Activated effector memory CD4-positive, alpha-beta T cell treated with Interleukin-2 at 50 U/mL for 16 hours (primary cell): ENCODE results near the gene SLC3A2.
A peak's percentile ranks its signal among the peaks of the same experiment; 100 is the strongest.

Experiments used
- DNase-seq: peaks from one replicate; pipeline ENCODE4 v3.0.0-alpha.2; 2020

Gene SLC3A2

GRCh38 chr11:62912268-62912667 lies 31.6 kb downstream of the SLC3A2 start:
- DNase-seq = no peak

DNA sequence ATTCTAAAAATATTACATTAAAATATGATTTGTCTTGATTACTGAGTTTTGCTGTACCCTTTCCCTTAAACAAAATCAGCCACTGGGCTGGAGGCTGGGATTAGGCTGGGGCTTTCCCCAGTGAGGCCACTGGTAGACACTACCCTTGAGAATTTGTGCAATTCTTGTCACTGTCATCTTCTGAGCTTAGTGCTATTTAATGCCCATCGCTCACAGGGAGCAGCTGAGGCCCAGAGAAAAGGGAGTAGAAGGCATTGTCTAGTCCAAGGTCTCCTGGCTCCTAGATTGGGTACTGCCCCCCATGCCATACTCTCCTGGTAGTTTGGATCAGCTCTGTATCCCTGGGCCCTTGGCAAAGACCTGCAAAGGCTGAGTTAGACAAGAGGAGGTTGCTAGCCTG lies 33.7 kb downstream of the SLC3A2 start:
- no peak for DNase-seq

GRCh38 chr11:62917906-62918502 lies 37.3 kb downstream of the SLC3A2 start:
- no peak for DNase-seq

- DNase-seq = no peak
Observed at GRCh38 chr11:62918531-62918930, 37.8 kb downstream of the SLC3A2 start.

GRCh38 chr11:62919476-62919875 lies 38.8 kb downstream of the SLC3A2 start:
- no peak for DNase-seq

DNA sequence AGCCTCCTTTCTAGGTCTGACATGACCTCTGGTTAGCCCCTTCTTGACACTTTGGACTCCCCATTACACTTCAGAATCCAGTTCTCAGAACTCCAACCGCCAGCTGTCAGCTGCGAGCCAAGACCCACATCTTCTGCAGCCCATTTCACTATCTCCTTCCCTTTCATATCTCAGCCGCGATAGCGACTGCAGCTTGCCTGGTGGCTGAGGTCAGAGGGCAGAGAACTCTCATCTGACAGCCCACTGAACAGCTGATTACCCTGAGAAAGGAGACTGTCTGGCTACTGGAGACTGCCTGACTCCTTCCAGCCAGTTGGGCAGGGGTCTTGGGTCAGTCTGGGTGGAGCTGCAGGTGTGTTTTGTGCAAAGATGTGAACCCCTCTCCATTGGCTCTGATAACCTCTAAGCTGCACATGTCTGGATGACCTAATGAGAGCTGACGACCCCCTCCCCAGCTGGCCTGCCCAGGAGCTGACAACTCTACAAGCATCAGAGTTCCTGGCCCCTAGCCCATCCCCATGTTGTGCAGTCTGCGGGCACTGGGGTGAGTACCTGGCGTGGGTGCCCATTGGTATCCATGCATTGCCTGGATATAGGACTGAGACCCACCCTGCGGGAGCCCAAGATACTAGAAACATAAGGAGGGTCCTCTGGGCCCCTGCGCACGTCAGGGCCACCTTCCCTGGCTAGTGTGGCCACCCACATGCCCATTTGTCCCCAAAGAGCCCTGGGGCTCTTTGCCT lies 39.4 kb downstream of the SLC3A2 start:
- DNase-seq = no peak

DNA sequence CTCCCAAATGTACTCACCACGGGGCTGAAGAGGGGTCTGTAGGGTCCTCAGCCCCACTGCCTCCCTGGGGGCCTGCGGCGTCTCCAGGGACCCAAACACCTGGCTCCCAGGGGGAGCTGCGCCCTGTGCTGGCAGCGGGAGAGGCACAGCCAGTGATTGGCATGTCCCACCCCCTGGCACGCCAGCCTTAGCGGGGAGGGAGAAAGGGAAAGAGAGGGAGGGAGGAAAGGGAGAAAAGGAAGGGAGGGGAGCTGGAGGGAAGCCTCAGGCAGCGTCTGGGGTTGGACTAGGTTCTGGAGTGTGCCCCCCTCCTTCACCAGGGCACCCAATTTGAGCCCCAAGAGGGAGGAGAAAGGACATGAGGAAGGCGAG lies 40.5 kb downstream of the SLC3A2 start, which contains the start of gene CHRM1:
Gene CHRM1, minus strand, starts transcription at position 163 of the 372 bp plus-strand sequence. CDS start 10,263 bp downstream, outside the sequence.
- no peak for DNase-seq

DNA sequence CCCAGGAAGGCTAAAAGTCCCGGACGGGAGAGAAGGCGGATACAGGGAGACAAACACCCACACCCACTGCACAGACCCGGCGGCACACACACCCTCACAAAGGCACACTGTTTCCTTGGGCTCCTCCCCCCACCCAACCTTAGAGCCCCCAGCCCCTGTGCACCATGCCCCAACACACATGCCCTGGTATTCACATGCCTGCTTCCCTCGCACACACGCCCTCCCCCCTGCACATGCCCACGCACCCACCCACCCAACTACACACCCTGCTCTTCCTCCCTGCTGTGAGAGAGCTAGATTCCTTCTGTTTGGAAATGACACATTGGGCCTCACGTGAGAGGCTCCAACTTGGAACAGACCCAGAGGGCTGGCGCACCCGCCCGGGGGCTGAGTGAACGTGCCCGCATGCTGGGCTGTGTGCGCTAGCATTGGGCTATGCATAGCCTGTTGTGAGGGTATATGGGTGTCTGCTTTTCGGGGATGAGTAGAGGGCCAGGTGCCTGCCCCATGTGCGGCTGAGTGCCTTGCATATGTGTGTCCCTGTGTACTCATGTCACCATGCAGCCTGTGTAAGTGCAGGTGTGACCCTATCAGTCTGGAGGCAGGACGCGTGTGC lies 41.0 kb downstream of the SLC3A2 start:
- DNase-seq = no peak

DNA sequence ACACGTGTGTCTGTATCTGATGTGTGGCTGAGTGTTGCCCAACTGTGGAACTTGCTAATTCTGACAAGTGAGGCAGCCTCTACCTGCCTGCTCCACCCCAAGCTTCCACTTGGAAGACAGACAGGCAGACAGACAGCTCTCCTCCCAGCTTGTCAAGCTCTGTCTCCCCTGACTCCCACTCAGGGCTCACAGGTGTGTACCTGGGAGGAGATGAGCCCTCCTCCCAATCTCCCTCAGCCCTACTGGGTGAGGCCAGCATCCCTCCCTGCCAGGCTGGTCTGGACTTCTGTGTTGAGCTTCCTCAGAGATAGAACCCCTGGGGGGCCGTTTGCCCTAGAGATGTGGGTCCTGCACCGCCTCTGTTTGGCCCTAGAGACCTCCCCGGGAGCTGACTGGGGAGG lies 41.5 kb downstream of the SLC3A2 start:
- DNase-seq = no peak

GRCh38 chr11:62922653-62923431 lies 42.1 kb downstream of the SLC3A2 start:
- DNase-seq = no peak

GRCh38 chr11:62923601-62924411 lies 43.1 kb downstream of the SLC3A2 start:
- peak; percentile 6 for DNase-seq

GRCh38 chr11:62925308-62925707 lies 44.6 kb downstream of the SLC3A2 start:
- no peak for DNase-seq

- no peak for DNase-seq
Observed at GRCh38 chr11:62925745-62926679, 45.3 kb downstream of the SLC3A2 start.

DNA sequence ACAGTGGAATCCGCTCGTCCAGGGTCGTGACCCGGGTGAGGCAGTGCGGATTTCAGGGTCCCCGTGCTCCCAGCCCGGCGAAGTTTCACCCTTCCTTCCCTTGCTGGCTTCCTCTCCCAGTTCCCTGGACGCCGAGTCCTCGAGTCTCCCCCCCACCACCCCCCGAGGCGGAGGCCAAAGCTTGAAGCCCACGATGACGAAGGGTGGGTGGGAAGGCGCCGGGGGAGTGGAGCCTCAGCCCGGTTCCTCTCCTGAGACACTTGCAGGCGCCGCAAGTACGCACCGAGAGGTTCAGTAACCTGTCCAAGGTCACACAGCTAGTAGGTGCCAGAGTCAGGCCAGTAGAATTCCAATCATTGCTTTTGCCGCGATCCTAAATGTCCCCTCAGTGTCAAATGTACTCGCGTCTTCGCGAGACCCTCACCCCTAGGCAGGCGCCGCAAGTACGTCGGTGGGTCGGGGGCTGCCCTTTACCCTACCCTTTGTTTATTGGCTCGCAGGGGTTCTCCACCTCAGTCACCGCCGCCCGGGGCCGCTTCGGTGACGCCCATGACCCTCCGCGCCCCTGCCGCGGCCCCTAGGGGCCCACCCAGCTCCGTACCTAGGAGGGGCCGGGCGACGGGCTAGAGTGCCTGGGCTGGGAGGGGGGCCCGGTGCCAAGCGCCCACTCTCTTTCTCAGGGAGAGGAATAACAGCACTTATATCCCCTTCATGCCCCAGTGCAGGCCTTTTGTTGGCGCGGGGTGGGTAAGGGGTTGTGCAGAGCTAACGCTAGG lies 46.2 kb downstream of the SLC3A2 start:
- DNase-seq = no peak

GRCh38 chr11:62928011-62928410 lies 47.3 kb downstream of the SLC3A2 start:
- DNase-seq = no peak

DNA sequence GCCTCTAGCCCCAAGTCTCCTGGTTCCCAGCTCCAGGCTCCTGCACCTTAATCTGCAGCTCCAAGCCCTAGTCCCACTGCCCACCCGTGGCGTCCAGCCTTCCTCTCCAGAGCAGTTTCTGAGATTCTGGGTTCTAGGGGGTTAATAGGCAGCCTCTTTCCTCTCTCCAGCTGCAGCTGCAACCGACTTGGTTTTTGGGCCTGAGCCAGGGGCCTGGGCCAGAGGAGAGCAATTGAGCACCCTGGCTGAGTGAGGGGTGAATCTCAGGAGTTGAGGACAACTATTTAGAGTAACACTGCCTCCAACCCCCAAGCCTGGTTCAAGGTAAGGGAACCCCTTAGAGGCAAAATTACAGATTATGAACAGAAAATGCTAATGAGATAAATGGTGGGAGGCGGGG lies 49.5 kb downstream of the SLC3A2 start:
- no peak for DNase-seq

GRCh38 chr11:62930666-62931065 lies 50.0 kb downstream of the SLC3A2 start:
- no peak for DNase-seq

DNA sequence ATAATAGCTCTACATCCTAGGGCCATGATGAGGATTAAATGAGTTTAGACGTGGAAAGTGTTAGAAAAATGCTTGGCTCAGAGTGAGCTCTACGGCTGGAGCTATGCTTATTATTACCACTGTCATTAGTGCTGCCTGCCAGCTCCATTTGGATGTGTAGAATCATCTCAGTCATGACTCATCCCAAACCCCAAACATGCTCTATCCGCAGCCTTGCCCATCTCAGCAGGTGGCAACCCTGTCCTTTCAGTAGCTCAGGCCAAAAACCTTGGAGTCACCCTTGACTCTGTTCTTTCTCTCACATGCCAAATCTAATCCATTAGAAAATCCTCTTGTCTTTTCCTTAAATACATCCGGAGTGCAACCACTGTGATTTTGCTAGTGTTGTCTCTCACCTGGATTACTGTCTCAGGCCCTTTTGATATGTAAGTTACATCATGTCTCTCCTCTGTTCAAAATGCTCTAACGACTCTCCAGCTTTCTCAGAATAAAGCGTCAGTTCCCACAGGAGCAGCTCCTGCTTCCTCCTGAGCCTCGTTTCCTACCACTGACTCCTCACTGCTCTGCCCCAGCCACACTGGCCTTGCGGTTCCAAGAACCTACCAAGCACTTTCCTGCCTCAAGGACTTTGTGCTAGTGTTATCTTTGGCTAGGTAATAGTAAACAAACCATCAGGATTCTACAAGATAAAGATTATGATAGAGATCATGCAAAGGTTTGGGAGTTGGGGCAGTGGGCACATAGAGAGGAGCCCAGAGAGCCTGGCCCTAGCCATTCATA lies 51.0 kb downstream of the SLC3A2 start:
- DNase-seq = no peak

- no peak for DNase-seq
Observed at GRCh38 chr11:62933285-62933684, 52.6 kb downstream of the SLC3A2 start.
